Measurements from ENCODE around the gene CLDND1.

The CLDND1 gene

GRCh38 chr3:98513736-98514135 lies 9.0 kb downstream of the CLDND1 start:
- DNase-seq (ENCODE audit: low read depth): no peak

GRCh38 chr3:98513091-98513511 lies 9.6 kb downstream of the CLDND1 start:
- DNase-seq (ENCODE audit: low read depth): no peak

- DNase-seq (ENCODE audit: low read depth): no peak
Measured at GRCh38 chr3:98512576-98512975, 10.1 kb downstream of the CLDND1 start.

- no peak for DNase-seq (ENCODE audit: low read depth)
Measured at GRCh38 chr3:98508582-98508981, 14.1 kb downstream of the CLDND1 start.

- no peak for DNase-seq (ENCODE audit: low read depth)
Measured at GRCh38 chr3:98504539-98504938, 18.2 kb downstream of the CLDND1 start.

GRCh38 chr3:98501863-98502576 lies 20.7 kb downstream of the CLDND1 start:
- DNase-seq (ENCODE audit: low read depth): no peak

- no peak for DNase-seq (ENCODE audit: low read depth)
Measured at GRCh38 chr3:98501270-98501669, 21.4 kb downstream of the CLDND1 start.

GRCh38 chr3:98500019-98500418 lies 22.7 kb downstream of the CLDND1 start:
- DNase-seq (ENCODE audit: low read depth): no peak

GRCh38 chr3:98497381-98497780 lies 25.3 kb downstream of the CLDND1 start, which contains the start of gene OR5K2:
TSS of gene OR5K2 (plus strand) at chr3:98497681. CDS start at chr3:98497681, 0 bp downstream.
- no peak for DNase-seq (ENCODE audit: low read depth)

GRCh38 chr3:98483626-98484025 lies 39.1 kb downstream of the CLDND1 start:
- no peak for DNase-seq (ENCODE audit: low read depth)

GRCh38 chr3:98482717-98483482 lies 39.8 kb downstream of the CLDND1 start:
- no peak for DNase-seq (ENCODE audit: low read depth)
